NCI-H2196 (cell line): ENCODE results near the gene RNF212B.

ENCODE experiments used
- DNase-seq: peaks from one replicate; lab custom pipeline; 2025; ENCODE audit not compliant: unreplicated experiment; lab: John Stamatoyannopoulos, UW

The RNF212B gene

DNA sequence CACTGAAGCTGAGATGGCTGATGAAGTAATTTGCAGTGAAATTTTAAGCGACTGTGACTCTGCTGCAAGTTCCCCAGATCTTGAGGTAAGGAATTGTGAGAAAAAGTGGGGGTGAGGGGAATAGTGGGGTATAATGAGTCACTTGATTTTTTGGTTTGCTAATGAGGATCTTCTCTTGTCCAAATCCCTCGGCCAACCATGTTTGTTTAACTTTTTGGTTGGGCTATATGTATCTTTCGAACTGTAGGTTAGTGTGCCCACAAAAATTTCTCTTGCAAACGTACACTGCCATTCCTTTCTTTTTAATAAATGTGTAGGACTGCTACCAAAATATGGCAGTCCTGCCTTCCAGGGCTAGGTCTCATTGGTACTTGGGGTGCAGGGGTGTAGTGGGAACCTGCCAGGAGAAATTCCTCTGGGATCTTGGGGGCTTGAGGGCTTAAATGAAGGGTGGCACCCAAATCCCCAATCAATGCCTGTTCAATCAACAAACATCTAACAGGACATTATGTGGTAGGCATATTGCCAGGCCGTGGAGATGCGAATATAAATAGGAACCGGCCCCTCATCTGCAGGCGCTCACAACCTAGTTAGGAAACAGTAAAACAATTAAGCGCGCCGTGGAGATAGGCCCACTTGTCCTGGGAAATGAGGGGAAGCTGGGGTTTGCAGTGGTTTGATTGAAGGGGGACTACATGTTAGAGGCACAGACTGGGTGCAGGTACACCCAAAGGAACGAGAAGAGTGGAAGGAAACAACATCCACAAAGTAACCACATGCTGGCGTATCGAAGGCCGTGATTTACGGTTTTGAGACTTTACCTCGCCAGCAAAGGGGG, 82.2 kb downstream of the RNF212B start:
- no peak for DNase-seq

DNA sequence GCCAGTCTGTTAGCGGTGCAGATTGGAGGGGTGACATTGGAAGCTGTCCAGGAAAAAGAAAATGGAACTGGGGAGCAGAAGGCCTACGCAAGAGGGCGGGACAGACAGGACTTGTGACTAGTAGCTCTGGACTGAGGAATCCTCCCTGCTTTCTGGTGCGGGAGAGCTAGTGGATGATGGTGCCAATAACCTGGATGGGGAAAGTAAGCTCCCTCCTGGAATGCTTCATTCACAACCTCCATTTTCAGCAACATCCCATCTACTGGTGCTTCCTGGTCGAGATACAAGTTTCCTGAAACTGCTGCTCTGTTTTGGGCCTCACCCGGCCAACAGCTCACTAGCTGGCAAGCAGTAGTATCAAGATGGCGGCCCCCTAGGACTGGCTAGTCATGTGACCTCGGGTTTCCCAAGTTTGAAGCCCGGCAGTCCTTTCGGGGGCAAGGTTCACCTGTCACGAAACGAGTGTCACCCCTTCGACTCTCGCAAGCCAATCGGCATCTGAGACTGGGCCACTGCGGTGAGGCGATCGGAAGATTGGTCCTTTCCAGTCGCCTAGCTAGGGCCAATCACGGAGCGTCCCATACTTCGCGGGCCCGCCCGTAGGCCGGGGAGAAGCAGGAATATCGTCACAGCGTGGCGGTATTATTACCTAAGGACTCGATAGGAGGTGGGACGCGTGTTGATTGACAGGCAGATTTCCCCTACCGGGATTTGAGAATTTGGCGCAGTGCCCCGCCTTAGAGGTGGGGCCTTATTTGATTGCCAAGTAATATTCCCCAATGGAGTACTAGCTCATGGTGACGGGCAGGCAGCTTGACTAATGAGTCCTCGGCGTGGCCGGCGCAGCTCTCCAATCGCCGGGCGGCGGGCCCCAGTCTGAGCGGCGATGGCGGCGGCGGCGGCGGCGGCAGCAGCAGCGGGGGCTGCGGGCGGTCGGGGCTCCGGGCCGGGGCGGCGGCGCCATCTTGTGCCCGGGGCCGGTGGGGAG, 83.1 kb downstream of the RNF212B start, which contains the start of gene PABPN1:
PABPN1 (plus strand) TSS at position 874 of the 988 bp plus-strand sequence; CDS start at position 887, 13 bp downstream.
- peak; percentile 100 for DNase-seq

DNA sequence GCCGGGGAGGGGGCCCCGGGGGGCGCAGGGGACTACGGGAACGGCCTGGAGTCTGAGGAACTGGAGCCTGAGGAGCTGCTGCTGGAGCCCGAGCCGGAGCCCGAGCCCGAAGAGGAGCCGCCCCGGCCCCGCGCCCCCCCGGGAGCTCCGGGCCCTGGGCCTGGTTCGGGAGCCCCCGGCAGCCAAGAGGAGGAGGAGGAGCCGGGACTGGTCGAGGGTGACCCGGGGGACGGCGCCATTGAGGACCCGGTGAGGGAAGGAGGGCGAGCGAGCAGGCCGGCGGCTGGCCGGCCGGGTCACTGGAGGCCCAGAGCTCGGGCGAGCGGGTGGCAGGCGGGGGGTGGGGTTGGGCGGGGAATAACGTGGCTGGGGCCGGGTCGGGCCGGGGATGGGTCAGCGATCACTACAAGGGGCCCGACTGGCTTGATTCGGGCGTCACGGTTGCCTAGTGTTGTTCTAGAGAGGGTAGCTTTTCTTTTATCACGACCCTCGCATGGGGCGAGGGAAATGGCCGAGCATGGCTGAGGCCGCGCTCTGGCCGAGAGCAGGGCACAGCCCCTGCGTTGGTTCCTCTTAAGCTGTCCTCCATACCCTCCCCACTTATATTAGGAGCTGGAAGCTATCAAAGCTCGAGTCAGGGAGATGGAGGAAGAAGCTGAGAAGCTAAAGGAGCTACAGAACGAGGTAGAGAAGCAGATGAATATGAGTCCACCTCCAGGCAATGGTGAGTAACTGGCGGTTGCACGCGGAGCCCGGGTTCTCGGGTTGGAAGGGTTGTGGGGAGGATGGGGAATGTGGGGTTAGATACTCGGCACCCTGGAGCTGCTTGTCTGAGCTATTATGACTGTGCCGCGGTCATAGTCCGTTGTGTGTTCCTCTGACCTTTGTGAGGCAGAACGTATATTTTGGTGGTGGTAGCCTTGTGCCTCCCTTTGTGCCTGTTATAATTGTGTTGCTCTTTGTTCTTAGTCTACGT, 84.1 kb downstream of the RNF212B start:
- DNase-seq: no peak
